Mesothelial cell of epicardium (in vitro differentiated cells): Measurements from ENCODE around the gene EIF3F. TPM values are rescaled to one million over a fixed set of nuclear protein-coding genes. Genes with fewer than 3 reads are reported as not detected.
A peak's percentile ranks its signal among the peaks of the same experiment; 100 is the strongest.

Source experiments
- DNase-seq, 2 experiments: peaks; one replicate each; pipeline ENCODE4 v3.0.0; 2021; ENCODE audit warnings: low spot score in 2 of 2; ENCODE audit not compliant: unreplicated experiment in 2 of 2
- H3K27ac Mint-ChIP-seq: 2 replicates; pipeline ENCODE4 v1.8.0; 2021; ENCODE audit warnings: mixed read lengths
- H3K27me3 Mint-ChIP-seq: 2 replicates; pipeline ENCODE4 v1.8.0; 2021; ENCODE audit warnings: low read depth, mixed read lengths
- H3K36me3 Mint-ChIP-seq: 2 replicates; pipeline ENCODE4 v1.8.0; 2021; ENCODE audit warnings: mixed read lengths
- H3K4me1 Mint-ChIP-seq: 2 replicates; pipeline ENCODE4 v1.8.0; 2021; ENCODE audit warnings: mixed read lengths
- H3K4me3 Mint-ChIP-seq: 2 replicates; pipeline ENCODE4 v1.8.0; 2021; ENCODE audit warnings: mild to moderate bottlenecking, moderate library complexity, mixed read lengths
- H3K9me3 Mint-ChIP-seq: 2 replicates; pipeline ENCODE4 v1.8.0; 2021; ENCODE audit warnings: mixed read lengths
- total RNA-seq: library from RNA; stranded (reverse); gene quantifications from 3 replicates; pipeline ENCODE4 v1.2.1, GENCODE V29; 2021
- TF ChIP-seq, protein P1 (sequence below): fragments of 200-600 bp; sonication (generic); IDR thresholded peaks from one replicate; pipeline ENCODE4 v1.5.0; 2021; ENCODE audit warnings: antibody characterized with exemption; ENCODE audit not compliant: unreplicated experiment

EIF3F gene
- total RNA-seq, 1 donor from 2014 or later: 357 TPM

DNA sequence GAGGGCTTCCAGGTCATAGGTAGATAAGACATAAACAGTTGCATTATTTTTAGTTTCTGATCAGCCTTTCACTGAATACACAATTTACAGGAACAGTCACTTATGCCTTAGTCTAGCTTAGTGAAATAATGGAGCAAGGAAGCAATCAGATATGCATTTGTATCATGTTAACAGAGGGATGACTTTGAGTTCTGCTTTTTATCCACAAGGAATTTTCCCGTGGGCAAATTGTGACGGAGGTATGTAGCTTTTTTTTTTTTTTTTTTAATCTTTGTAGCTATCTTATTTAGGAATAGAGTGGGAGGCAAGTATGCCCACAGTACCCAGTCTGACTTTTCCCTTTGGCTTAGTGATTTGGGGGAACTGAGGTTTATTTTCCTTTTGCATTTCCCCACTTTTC is 18.5 kb upstream of the EIF3F start:
- H3K27ac Mint-ChIP-seq: peak overlapping the region; percentile 82
- H3K4me3 Mint-ChIP-seq: no peak overlapping the region
- DNase-seq: no peak

DNA sequence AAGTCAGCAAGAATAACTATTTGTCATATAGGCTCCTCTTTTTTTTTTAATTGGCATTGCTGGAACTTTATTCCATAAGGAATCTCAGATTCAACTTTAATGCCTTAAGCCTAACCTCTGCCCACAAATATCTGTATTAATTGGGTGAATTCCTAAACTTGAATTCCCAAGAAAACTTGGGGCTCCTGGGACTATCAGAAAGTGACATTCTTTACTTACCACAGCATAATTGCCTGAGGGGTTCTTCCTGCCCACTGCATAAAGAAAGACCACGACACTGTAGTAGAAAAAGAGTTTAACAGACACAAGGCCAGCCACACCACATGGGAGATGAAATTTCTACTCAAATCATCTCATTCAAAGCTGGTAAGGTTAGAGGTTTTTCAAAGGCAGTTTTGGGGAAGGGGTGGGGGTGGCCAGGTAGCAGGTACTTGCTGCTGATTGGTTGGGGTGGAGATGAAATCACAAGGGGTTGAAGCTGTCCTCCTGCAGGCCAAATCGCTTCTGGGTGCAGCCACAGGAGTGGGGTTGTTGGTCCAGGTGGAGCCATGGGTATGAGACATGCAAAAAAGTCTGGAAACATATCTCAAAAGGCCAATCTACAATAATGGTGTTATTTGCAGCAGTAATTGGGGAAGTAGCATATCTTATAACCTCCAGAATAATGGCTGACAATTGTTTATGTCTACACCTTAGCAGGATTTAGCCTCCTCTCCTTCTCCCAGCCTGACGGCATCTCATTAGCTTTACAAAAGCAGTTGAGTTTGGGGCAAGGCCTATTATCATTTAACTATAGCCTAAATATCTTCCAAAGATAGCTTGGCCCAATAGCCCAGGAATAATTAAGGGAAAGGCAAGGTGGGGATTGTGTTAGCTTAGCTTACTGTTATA is 17.1 kb upstream of the EIF3F start:
- Mint-ChIP-seq H3K27ac (peak overlapping the region; percentile 82), H3K9me3 (no peaks in the 10 kb centered on the region), H3K36me3 (no peaks in the 10 kb centered on the region), H3K4me3 (no peak overlapping the region), H3K4me1 (peaks cover 33% of the 10 kb centered on the region), H3K27me3 (no peaks in the 10 kb centered on the region)
- DNase-seq: no peak
- TF ChIP-seq, protein P1, sequence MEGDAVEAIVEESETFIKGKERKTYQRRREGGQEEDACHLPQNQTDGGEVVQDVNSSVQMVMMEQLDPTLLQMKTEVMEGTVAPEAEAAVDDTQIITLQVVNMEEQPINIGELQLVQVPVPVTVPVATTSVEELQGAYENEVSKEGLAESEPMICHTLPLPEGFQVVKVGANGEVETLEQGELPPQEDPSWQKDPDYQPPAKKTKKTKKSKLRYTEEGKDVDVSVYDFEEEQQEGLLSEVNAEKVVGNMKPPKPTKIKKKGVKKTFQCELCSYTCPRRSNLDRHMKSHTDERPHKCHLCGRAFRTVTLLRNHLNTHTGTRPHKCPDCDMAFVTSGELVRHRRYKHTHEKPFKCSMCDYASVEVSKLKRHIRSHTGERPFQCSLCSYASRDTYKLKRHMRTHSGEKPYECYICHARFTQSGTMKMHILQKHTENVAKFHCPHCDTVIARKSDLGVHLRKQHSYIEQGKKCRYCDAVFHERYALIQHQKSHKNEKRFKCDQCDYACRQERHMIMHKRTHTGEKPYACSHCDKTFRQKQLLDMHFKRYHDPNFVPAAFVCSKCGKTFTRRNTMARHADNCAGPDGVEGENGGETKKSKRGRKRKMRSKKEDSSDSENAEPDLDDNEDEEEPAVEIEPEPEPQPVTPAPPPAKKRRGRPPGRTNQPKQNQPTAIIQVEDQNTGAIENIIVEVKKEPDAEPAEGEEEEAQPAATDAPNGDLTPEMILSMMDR: no peak

More for the DNA sequence above, 18.5 kb upstream of the EIF3F start:
- Mint-ChIP-seq H3K27me3 (no peaks in the 10 kb centered on the region), H3K36me3 (no peaks in the 10 kb centered on the region), H3K4me1 (peaks cover 29% of the 10 kb centered on the region), H3K9me3 (no peaks in the 10 kb centered on the region)
- TF ChIP-seq, protein P1: no peak

DNA sequence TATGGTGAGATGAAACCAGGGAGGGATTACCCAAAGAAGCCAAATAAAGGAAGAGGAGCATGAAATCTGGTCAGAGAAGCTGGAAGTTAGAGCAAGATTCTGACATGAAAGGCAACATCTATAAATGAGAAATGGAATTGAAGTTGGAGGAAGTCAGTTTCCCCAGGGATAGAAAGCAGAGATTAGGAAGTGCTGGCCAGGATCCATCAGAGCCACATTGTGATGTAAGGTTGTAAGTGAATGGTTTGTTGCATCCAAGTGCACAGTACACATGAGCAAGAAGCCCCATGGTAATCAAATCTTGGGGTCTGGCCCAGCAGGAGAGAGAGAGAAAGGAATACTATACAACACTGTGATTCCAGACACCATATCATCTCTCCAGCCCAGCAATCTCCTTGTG is 15.3 kb upstream of the EIF3F start:
- no peak overlapping the region for H3K4me3 Mint-ChIP-seq
- no peak overlapping the region for H3K27ac Mint-ChIP-seq
- DNase-seq: no peak

DNA sequence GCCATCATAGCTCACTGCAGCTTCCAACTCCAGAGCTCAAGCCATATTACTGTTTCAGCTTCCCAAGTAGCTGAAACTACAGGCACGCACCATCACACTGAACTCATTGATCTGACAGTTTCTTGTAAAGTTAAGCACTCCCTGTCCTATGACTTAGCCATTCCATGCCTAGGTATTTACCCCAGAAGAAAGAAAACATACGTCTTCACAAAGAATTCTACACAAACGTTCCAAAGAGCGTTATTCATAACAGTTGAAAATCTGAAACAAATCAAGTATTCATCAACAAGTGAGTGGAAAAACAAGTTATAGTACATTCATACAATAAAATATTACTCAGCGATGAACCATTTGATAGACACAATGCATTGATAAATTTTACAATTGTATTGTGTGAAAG is 14.1 kb upstream of the EIF3F start:
- Mint-ChIP-seq H3K9me3 (no peaks in the 10 kb centered on the region), H3K27ac (peak overlapping the region; percentile 58), H3K36me3 (no peaks in the 10 kb centered on the region), H3K27me3 (no peaks in the 10 kb centered on the region), H3K4me1 (peaks cover 33% of the 10 kb centered on the region), H3K4me3 (no peak overlapping the region)
- TF ChIP-seq, protein P1: no peak
- no peak for DNase-seq

More for the DNA sequence above, 15.3 kb upstream of the EIF3F start:
- Mint-ChIP-seq H3K27me3 (no peaks in the 10 kb centered on the region), H3K9me3 (no peaks in the 10 kb centered on the region), H3K36me3 (no peaks in the 10 kb centered on the region), H3K4me1 (peaks cover 33% of the 10 kb centered on the region)
- TF ChIP-seq, protein P1: no peak

DNA sequence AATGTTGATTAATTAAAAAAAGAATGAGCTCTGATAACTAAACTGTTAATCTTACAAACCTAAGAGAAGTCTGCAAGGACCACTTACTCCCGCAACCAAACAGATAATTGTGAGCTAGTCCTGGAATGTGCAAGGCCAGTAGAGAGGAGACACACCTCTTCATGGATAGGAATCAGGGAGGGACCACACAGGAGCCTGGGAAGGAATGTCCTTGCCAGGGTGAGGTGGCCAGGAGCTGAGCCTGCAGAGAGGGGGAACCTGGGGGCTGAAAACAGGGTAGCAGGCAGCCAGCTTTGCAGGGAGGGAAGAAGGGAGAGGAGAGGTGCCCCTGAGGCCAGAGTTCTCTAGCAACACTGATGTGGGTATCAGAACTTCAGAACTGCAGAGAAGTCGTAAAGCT is 12.5 kb upstream of the EIF3F start:
- DNase-seq: no peak
- Mint-ChIP-seq H3K27ac (peak overlapping the region; percentile 70), H3K9me3 (no peaks in the 10 kb centered on the region), H3K4me3 (no peak overlapping the region), H3K36me3 (no peaks in the 10 kb centered on the region), H3K27me3 (no peaks in the 10 kb centered on the region), H3K4me1 (peaks cover 17% of the 10 kb centered on the region)
- TF ChIP-seq, protein P1: no peak
